GM19099 (cell line): ENCODE results near the gene ATF7.

ENCODE experiments used
- POLR2A ChIP-seq: IDR thresholded peaks from 3 replicates; pipeline ENCODE4 v1.6.1; 2011; ENCODE audit warnings: low read depth; ENCODE audit not compliant: insufficient read length; ENCODE audit errors: extremely low read depth

The ATF7 gene

DNA sequence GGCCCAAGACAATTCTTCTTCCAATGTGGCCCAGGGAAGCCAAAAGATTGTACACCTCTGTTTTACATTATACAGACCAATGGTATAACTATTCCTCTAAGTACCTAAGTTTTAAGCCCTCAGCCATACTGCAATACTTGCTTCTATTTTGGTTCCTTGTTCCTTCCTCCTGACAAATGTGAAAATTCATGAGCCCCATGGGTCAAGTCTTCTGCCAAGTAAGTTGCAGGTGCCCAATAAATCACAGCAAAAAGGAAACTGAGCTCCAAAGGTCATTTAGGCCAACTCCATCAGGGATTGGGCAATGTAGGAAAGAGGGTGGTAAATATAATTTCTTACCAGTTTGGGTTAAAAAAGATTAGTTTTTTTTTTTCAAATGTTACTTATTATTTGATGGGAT lies 61.2 kb downstream of the ATF7 start:
- no peak for TF ChIP-seq POLR2A

DNA sequence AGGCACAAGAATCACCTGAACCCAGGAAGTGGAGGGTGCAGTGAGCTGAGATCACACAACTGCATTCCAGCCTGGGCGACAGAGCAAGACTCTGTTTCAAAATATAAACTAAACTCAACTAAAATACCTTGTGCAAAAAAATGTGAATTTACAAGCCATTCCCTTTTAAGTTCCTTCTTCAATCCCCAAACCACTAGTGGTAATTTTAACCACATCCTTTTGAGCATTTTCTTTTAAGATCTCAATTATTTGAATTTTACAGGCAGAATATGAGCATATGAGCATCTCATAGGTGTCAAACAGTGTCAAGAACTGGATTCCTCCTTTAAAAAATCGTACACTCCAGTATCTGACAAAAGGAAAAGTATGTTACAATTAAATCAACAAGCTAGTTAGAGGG lies 61.9 kb downstream of the ATF7 start:
- TF ChIP-seq POLR2A, result no peak

DNA sequence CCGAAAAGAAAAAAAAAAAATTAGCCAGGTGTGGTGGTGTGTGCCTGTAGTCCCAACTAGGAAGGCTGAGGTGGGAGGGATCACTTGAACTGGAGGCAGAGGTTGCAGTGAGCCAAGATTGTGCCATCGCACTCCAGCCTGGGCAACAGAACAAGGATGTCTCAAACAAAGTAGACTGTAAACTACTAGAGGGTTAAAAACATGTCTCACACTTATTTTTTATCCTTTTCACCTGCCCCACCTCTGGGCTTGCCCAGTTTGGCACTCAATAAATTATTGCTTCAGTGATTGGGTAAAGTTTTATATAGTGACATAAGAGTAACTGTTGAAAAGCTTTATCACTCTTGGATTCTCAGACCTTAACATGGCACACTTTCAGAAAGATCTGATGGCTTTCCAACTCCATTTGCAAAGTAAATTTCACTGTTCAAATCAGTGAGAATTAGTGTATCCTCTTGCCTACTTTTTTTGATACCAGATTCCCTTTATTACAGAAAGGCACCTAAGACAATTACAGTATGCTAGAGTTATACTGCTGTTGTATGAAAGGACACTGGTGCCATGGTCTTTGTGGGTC lies 62.6 kb downstream of the ATF7 start:
- TF ChIP-seq POLR2A, result no peak

DNA sequence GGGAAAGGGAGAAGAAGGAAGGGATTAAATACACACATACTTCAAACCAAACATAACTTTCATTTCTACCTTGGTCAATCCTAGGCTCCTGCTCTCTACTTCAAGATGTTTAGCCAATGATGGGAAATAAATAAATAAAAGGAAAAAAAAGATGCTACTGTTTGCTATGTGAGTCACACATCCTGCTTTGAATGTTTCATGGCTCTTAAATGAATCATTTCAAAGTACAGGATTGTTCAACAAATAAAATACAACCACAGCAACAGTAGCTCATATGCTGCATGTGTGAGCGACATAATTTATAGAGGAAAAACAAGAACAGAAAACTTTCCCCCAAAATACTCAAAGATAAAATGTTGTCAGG lies 64.6 kb downstream of the ATF7 start:
- no peak for TF ChIP-seq POLR2A

DNA sequence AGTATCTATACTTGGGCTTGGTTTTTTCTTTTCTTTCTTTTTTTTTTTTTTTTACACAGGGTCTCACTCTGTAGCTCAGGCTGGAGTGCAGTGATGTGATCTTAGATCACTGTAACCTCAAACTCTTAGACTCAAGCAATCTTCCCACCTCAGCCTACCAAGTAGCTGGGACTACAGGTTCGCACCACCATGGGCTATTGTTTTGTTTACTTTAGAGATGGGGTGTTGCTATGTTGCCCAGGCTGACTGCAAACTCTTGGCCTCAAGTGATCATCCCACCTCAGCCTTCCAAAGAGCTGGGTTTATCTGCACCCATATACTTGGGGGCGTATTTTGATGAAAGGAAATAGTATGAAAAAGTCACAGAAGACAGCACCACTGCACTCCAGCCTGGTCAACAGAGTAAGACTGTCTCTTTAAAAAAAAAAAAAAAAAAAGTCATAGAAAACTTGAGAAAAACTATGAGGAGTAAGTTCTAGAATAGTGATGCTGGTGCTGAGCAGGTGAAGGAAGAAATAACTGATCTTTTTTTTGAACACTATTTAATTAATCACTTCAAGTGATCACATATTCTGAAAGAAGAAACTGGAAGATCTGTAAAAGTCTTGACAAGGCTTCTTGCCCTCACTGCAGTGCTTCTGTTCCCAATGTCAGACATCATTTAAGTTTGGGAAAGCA lies 65.1 kb downstream of the ATF7 start:
- TF ChIP-seq POLR2A, result no peak

DNA sequence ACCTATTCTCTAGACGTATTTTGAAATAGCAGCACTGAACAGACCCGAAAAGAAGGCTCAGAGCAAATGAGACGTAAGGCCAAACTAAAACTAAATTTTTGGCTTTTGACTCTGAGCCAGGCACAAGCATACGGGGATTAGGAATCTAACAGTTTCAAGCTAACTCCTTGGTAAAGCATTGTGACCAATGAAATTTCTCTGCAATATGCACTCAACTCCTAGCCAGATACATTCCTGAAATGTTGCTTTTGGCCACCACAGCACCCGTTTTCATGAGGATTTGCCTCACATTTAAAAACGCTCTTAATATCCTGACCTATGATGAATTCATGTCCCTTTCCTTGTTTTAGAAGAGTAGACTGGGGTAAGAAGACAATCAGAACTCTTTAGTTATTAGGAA lies 65.8 kb downstream of the ATF7 start:
- TF ChIP-seq POLR2A, result no peak

DNA sequence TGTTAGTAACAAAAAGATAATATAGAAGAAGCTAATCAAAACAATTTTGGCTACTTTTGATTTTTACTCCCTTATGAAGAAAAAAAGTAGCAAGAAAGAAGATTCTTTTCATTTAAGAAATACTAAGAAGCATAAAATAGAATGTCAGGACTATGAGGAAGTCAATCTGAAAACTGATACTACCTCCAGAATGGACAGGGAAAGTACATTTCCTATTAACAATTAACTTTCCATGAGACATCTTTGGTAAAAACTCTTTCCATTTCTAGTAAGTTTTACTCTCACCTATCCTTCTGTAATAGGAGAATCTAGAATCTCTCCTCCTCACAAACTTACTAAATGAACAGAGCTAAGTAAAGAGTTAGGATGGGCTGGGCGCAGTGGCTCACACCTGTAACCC lies 67.6 kb downstream of the ATF7 start:
- TF ChIP-seq POLR2A, result no peak

DNA sequence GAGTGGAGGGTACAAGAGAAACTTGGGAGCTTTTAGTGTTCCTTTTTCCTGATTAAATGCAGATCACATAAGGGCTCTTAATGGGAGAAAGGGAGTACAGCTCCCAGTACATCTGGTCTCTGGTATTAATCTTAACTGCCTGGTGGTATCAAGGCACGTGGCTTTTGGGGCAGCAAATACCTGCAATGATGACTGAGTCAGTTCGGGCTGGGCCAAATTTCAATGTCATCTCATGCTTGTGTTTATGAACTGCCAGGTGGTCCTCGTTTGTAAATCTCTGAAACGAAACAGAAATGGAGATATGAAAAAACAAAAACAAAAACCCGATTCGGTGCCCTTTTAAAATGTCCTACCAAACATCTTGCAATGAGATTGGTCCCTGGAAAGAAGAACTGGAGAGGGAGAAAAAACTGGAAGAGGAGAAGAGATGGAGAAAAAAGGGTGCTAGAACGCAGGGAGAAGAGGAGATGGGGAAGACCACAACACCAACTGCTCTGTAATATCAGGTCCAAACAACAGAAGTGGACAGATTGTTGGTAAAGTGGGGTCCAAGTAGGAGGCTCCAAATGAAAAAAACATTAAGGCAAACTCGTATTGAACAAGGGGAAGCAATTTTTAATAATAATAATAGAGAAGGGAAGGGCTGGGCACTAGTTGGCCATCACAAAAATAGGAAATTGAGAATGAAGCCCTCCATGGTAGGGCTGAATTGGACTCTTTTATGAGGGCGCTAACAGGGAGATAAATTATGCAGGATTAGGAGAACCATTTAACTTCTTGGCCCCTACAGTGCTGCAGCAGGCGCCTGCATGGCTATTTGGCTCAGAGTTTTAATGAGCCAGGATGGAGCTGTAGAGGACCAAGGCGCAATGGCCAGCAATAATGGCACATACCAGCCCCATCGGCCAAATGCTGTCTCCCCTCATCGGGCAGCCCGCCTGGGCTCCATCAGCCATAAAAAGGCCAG lies 73.5 kb downstream of the ATF7 start:
- no peak for TF ChIP-seq POLR2A

DNA sequence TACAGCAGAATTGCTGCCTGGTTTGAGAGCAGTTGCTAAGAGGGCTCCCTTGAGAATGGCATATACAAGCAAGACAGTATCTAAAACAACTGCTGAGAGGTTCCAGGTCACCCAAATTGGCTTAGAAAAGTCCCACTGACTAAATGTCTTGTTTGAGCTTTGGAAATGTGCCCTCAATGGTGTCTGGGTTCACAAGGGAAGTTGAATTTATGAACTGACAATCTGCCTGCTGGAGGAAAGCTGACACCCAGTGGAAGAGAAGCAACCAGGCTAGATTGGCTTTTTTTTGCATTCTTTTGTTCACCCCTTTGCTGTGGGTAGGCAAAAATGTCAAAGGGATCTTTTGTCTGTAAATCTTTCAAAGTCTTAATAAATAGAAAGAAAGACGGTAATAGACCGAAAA lies 74.3 kb downstream of the ATF7 start:
- no peak for TF ChIP-seq POLR2A

DNA sequence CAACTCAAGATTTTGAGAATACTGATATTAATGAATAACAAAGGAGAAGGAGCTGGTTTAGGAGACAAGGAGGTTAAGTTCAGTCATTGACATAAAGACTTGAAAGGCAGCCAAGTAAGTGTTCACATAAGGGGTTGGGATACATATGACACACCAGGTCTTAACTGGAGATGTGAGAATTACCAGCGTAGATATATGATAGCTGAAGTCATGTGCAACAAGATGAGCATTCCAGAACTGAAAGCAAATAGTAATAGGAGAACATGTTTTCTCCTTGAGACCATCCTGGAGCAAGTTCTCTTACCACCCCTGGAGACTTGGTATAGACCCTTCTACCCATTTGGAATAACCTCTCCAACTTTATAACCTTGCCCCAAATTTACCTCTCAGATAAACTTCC lies 75.6 kb downstream of the ATF7 start:
- TF ChIP-seq POLR2A, result no peak

DNA sequence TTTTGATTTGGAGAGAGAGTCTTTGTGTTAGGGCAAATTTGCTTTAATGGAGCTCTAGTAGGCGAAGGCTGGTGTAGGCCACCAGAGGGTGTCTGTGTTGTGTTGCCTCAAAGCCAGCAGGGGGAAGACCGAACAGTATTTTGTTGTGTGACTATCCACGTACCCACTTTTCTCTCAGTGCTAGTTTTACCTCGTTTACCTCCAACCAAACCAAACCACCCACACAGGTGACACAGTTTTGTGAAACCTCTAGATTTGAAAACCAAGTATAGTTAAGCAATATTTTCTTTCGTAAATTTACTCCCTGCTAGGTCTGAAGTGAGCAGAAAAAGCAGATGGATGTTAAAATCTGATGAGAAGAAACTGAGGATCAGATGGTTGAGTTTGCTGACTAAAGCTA lies 82.6 kb downstream of the ATF7 start:
- no peak for TF ChIP-seq POLR2A

DNA sequence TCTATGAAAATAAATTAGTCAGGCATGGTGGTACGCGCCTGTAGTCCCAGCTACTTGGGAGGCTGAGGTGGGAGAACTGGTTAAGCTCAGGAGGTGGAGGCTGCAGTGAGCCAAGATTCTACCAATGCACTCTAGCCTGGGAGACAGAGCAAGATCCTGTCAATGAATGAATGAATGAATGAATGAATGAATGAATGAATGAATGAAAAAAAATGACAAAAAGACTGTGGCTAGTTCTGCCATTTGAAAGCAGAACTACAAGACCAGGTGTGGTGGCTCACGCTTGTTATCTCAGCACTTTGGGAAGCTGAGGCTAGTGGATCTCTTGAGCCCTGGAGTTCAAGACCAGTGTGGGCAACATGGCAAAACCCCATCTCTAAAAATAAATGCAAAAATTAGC lies 86.7 kb downstream of the ATF7 start:
- no peak for TF ChIP-seq POLR2A

DNA sequence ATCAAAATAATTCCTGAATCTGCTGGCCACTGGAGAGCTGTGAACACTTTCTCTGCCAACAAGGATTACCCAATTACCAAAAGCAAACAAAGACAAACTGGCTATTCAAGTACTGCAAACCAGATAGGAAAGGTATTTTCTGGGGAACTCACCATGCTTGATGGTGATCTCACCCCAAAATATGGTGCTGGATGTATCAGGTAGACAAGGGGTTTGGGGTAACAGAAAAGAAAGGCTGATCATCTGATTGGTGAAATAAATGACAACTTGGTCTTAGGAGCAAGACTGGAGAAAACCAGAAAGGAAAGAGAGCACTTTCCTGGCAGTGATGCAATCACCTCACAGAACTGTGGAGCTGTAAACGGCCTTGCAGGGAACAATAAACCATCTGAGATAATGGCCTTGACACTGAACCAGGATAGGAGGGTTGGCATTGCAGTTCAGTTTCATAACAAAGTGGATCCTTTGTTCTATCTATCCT lies 87.9 kb downstream of the ATF7 start:
- TF ChIP-seq POLR2A, result no peak

DNA sequence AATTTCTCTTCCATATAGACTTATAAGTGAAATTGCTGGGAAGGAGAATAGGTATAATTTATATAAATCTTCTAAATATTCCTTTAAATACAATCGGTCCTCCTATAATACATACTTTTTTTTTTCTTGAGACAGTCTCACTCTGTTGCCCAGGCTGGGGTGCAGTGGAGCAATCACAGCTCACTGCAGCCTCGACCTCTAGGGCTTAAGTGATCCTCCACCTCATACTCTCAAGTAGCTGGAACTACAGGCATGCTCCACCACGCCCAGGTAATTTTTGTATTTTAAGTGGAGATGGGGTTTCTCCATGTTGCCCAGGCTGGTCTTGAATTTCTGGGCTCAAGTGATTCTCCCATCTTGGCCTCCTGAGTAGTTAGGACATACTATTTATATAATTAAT lies 89.2 kb downstream of the ATF7 start:
- no peak for TF ChIP-seq POLR2A

DNA sequence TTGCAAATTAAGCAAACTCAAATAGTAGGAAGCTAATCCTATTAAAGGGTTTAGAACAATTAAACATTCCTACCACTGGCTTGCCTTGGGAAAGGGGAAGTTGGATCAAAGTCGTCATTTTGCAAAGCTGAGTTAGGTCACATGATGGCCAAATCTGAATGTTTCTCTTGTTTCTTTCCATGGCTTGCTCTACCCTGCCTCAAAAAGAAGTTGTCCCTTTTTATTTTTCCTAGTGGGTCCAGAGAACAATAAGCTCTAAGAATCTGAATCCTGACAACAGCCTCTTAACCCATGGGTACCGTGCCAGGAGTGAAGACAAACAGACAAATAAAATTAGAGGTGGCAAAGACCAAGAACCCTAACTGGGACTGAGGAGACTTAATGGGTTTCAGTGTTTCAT lies 92.7 kb downstream of the ATF7 start:
- no peak for TF ChIP-seq POLR2A
